Ishikawa (cell line): ENCODE results near the gene USP12.

Experiments used
- EP300 ChIP-seq: IDR thresholded peaks from 2 replicates; pipeline ENCODE4 v1.6.1; 2012; ENCODE audit warnings: borderline replicate concordance
- FOXM1 ChIP-seq: IDR thresholded peaks from 2 replicates; pipeline ENCODE4 v1.6.1; 2012; ENCODE audit warnings: low read depth, borderline replicate concordance
- MAX ChIP-seq: IDR thresholded peaks from 2 replicates; pipeline ENCODE4 v1.6.1; 2012
- TAF1 ChIP-seq: IDR thresholded peaks from 2 replicates; pipeline ENCODE4 v1.6.1; 2012; ENCODE audit warnings: low read depth, mild to moderate bottlenecking
- TCF12 ChIP-seq: IDR thresholded peaks from 2 replicates; pipeline ENCODE4 v1.6.1; 2012; ENCODE audit warnings: low read depth
- TEAD4 ChIP-seq: IDR thresholded peaks from 2 replicates; pipeline ENCODE4 v1.6.1; 2012

DNA sequence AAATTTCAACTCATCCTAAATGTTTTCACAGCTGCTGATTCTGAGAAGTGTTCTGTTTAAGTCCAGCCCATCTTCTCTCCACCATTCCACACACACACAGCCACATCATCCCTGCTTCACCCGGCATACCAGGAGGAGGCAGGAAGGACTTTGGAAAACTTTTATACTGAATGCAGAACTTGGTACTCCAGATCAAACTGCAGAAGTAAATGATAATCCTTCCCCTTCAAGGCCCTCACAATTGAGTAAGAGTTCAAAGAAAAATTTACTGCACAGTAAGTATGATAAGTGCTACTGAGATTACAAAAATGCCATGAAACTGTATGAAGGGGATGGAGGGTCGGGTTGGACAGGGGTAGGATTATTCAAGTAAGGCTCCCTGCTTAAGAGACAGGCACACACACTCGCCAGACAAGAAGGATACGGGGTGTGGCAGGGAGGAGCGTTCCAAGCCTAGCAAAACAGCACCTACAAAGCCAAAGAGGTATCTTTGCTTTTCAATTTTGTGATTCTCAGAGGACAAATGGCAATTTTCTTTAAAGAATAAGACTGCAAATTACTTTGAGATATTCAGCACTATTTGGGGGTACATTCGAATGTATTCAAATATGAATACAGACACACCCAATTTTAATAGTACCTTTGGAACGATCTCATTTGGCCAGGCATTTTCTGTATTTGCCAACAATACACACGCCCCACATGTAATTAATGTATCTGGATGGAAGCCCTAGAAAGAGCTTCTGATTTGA is 2.5 kb downstream of the USP12 start:
- TF ChIP-seq TEAD4 (no peak), TAF1 (no peak), MAX (no peak), EP300 (no peak), TCF12 (no peak), FOXM1 (no peak)
